Lower lobe of right lung (tissue), 2 donors: ENCODE measurements around the gene ZNF664. TPM values are rescaled to one million over a fixed set of nuclear protein-coding genes. Genes with fewer than 3 reads are reported as not detected.

Source experiments
- ATAC-seq, 2 donors: fragments of 200-7000 bp; cut with Tn5 transposase; one replicate each; pipeline ENCODE4 v1.9.1; 2020 to 2022; ENCODE audit warnings: mild to moderate bottlenecking in 2 of 2, moderate library complexity in 2 of 2
- DNase-seq: peaks from one replicate; pipeline ENCODE4 v3.0.0-alpha.2; 2020
- H3K27ac ChIP-seq: fragments of 200-600 bp; one replicate; pipeline ENCODE4 v1.8.0; 2022
- H3K27me3 ChIP-seq: fragments of 200-600 bp; one replicate; pipeline ENCODE4 v1.8.0; 2022; ENCODE audit warnings: low read depth
- H3K36me3 ChIP-seq: fragments of 200-600 bp; one replicate; pipeline ENCODE4 v1.8.0; 2022; ENCODE audit warnings: mild to moderate bottlenecking
- H3K4me1 ChIP-seq: fragments of 200-600 bp; one replicate; pipeline ENCODE4 v1.8.0; 2022
- H3K4me3 ChIP-seq: fragments of 200-600 bp; one replicate; pipeline ENCODE4 v1.8.0; 2022; ENCODE audit warnings: mild to moderate bottlenecking
- H3K9me3 ChIP-seq: fragments of 200-600 bp; one replicate; pipeline ENCODE4 v1.8.0; 2022
- intact Hi-C: fragments of 100-400 bp; cut with DNase I; formaldehyde crosslinking; loops from one replicate; pipeline ENCODE4 v1.11.0; 2022
- total RNA-seq: library from RNA; stranded (reverse); fragmentation: NEBNext Ultra II Directional; extraction: Animal tissue kit (Norgen Biotek cat#: 25700); gene quantifications from one replicate; pipeline ENCODE4 v1.2.1, GENCODE V29; 2021
- TF ChIP-seq, protein P1 (sequence below): fragments of 200-600 bp; IDR thresholded peaks from one replicate; pipeline ENCODE4 v1.8.0; 2022; ENCODE audit warnings: antibody characterized with exemption, mild to moderate bottlenecking
- donor health status: DM: no; HTN: yes; CAD: no; lungs with severe emphysema.

ZNF664 gene
- total RNA-seq, 1 donor from 2014 or later, result 84.2 TPM

GRCh38 chr12:123983822-123984485 lies 10.9 kb downstream of the ZNF664 start:
- ATAC-seq (peak; percentile 85 to 87), DNase-seq (no peak)
- no peak overlapping the region for H3K4me3 ChIP-seq
- no peaks in the 10 kb centered on the region for H3K9me3 ChIP-seq
- TF ChIP-seq, protein P1, sequence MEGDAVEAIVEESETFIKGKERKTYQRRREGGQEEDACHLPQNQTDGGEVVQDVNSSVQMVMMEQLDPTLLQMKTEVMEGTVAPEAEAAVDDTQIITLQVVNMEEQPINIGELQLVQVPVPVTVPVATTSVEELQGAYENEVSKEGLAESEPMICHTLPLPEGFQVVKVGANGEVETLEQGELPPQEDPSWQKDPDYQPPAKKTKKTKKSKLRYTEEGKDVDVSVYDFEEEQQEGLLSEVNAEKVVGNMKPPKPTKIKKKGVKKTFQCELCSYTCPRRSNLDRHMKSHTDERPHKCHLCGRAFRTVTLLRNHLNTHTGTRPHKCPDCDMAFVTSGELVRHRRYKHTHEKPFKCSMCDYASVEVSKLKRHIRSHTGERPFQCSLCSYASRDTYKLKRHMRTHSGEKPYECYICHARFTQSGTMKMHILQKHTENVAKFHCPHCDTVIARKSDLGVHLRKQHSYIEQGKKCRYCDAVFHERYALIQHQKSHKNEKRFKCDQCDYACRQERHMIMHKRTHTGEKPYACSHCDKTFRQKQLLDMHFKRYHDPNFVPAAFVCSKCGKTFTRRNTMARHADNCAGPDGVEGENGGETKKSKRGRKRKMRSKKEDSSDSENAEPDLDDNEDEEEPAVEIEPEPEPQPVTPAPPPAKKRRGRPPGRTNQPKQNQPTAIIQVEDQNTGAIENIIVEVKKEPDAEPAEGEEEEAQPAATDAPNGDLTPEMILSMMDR, result peak; percentile 67
- intact Hi-C loops, result loop anchor here (10.0 kb wide), 1 partner anchor 79 kb away; no protein-coding TSS in a partner anchor
- peaks cover 20% of the 10 kb centered on the region for H3K36me3 ChIP-seq
- H3K4me1 ChIP-seq, result peaks cover 34% of the 10 kb centered on the region
- H3K27me3 ChIP-seq, result no peaks in the 10 kb centered on the region
- H3K27ac ChIP-seq, result peak overlapping the region; percentile 13

GRCh38 chr12:123984903-123985302 lies 11.9 kb downstream of the ZNF664 start:
- H3K27ac ChIP-seq, result no peak overlapping the region
- intact Hi-C loops, result loop anchor here (10.0 kb wide), 1 partner anchor 80 kb away; no protein-coding TSS in a partner anchor
- DNase-seq (no peak), ATAC-seq (no peak)
- no peaks in the 10 kb centered on the region for H3K27me3 ChIP-seq
- peaks cover 29% of the 10 kb centered on the region for H3K36me3 ChIP-seq
- TF ChIP-seq, protein P1, result no peak
- no peaks in the 10 kb centered on the region for H3K9me3 ChIP-seq
- H3K4me1 ChIP-seq, result peaks cover 43% of the 10 kb centered on the region
- no peak overlapping the region for H3K4me3 ChIP-seq

DNA sequence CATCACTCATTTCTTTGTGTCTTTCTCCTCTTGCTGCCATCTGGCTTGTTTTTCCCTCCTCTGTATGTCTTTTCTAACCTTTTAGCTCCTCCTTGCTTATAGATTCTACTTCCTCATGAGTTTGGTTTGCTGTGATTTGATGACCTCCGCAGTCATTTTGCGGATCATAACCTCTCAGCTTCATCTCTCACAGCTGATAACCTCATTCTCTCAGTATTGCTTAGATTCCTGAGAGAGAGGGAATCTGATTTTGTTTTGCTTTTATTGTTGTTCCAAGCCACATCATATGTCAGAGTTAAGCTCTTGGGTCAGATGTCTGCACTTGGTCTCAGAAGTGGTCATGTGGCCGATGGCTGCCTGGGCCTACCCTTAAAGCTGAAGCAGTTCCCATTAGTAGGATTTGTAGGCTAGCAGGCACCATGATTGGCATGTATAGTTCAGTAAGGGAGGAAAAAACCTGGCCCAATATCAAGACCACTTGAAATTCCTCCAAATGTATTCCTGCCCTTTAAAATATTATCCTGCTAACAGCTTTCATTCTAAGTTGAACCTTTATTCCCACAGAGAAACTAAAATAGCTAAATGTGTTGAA lies 13.5 kb downstream of the ZNF664 start:
- DNase-seq, result peak; percentile 47
- Histone ChIP-seq H3K4me1 (peaks cover 57% of the 10 kb centered on the region), H3K27me3 (no peaks in the 10 kb centered on the region), H3K4me3 (no peak overlapping the region), H3K9me3 (no peaks in the 10 kb centered on the region), H3K27ac (peak overlapping the region; percentile 7), H3K36me3 (peaks cover 30% of the 10 kb centered on the region)
- TF ChIP-seq, protein P1, result no peak
- intact Hi-C loops, result loop anchor here (10.0 kb wide), 1 partner anchor 82 kb away; no protein-coding TSS in a partner anchor
- peak; percentile 61 to 69 for ATAC-seq

GRCh38 chr12:123987022-123987421 lies 14.0 kb downstream of the ZNF664 start:
- peaks cover 57% of the 10 kb centered on the region for H3K4me1 ChIP-seq
- intact Hi-C loops, result loop anchor here (10.0 kb wide), 1 partner anchor 82 kb away; no protein-coding TSS in a partner anchor
- no peaks in the 10 kb centered on the region for H3K9me3 ChIP-seq
- no peaks in the 10 kb centered on the region for H3K27me3 ChIP-seq
- TF ChIP-seq, protein P1, result no peak
- peaks cover 36% of the 10 kb centered on the region for H3K36me3 ChIP-seq
- H3K4me3 ChIP-seq, result no peak overlapping the region
- no peak overlapping the region for H3K27ac ChIP-seq
- DNase-seq (no peak), ATAC-seq (no peak)

GRCh38 chr12:123989168-123989567 lies 16.2 kb downstream of the ZNF664 start:
- TF ChIP-seq, protein P1, result no peak
- ATAC-seq, result no peak
- Histone ChIP-seq H3K27ac (no peak overlapping the region), H3K4me1 (peaks cover 47% of the 10 kb centered on the region), H3K36me3 (peaks cover 41% of the 10 kb centered on the region), H3K4me3 (no peak overlapping the region), H3K9me3 (no peaks in the 10 kb centered on the region), H3K27me3 (no peaks in the 10 kb centered on the region)
- DNase-seq, result no peak
- intact Hi-C loops, result loop anchor here (10.0 kb wide), 1 partner anchor 84 kb away; no protein-coding TSS in a partner anchor
